ENCODE results near the gene TBC1D21.

Gene TBC1D21

DNA sequence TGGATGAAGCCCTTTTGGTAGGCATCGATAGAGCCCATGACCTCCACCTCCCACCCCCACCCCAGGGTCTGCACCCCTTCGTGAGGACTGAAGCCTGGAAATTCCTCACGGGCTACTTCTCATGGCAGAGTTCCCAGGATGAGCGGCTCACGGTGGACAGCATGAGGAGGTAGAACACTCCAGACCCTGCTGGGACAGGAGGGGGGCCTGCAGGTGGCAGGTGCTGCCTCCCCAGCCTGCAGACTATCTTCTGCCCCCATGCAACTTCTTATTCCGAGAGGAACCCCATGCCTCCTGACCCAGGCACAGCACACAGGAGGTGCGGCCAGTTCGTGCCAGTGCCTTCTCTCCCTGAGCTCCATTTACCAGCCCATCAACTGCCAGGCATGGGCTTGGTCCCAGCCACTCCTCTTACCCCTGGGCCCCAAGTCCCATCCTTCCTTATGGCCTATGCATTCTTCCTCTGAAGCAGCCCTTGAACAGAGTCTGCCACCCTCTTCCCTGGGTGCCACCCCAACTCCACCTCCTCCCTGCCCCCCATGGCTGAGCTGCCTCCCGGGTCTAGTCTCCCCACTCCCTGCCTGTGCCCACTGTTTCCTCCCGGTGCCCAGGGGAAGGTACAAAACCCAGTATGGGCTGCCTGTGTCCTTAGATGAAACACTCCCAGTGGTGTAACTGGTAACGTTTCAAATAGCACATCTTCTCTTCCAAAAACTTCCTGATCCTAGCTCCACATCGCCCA lies 8.4 kb downstream of the TBC1D21 start:
- H3K4me3 ChIP-seq (ENCODE audit: low read depth, low read length), result no peak overlapping the region
- DNase-seq, result no peak
- H3K9me3 ChIP-seq (ENCODE audit: severe bottlenecking), result no peaks in the 10 kb centered on the region
- H3K27me3 ChIP-seq (ENCODE audit: insufficient read depth, low read depth, severe bottlenecking), result no peaks in the 10 kb centered on the region
- TF ChIP-seq, protein P1, sequence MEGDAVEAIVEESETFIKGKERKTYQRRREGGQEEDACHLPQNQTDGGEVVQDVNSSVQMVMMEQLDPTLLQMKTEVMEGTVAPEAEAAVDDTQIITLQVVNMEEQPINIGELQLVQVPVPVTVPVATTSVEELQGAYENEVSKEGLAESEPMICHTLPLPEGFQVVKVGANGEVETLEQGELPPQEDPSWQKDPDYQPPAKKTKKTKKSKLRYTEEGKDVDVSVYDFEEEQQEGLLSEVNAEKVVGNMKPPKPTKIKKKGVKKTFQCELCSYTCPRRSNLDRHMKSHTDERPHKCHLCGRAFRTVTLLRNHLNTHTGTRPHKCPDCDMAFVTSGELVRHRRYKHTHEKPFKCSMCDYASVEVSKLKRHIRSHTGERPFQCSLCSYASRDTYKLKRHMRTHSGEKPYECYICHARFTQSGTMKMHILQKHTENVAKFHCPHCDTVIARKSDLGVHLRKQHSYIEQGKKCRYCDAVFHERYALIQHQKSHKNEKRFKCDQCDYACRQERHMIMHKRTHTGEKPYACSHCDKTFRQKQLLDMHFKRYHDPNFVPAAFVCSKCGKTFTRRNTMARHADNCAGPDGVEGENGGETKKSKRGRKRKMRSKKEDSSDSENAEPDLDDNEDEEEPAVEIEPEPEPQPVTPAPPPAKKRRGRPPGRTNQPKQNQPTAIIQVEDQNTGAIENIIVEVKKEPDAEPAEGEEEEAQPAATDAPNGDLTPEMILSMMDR (IDR thresholded peaks at IDR 0.05; ENCODE audit: low read depth, low read length), result no peak
- H3K27ac ChIP-seq, result no peak overlapping the region
- no peaks in the 10 kb centered on the region for H3K36me3 ChIP-seq

DNA sequence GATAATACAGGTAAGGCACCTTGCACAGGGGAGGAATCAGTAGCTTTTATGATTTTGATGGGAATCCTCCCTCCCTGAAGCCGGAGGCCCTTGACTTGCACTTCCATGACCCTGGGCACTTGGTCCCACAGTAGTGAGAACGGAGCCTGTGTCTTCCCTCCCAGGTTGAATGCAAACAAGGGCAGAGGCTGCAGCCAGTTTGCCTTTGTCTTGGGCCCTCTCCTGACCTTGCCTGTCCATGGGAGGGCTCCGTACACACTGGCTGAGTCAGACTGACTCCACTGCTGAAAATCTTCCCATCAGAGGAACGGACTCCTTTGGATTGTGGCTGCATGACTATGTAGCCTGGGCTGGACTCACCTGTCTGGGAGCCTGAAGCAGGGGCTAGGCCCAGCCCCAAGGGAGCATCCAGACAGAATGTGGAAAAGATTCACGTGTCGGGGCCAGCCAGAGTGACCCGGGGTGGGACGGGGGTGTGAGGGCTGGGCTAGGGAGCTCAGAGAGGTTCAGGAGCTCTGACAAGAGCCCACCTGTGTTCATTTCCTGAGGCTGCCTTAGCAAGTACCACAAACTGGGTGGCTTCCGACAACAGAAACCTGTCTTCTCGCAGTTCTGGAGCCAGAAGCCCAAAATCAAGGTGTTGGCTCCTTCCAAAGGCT lies 9.5 kb downstream of the TBC1D21 start:
- TF ChIP-seq, protein P1 (IDR thresholded peaks at IDR 0.05; ENCODE audit: low read depth, low read length), result no peak
- no peak overlapping the region for H3K4me3 ChIP-seq (ENCODE audit: low read depth, low read length)
- no peak overlapping the region for H3K27ac ChIP-seq
- no peaks in the 10 kb centered on the region for H3K36me3 ChIP-seq
- no peaks in the 10 kb centered on the region for H3K27me3 ChIP-seq (ENCODE audit: insufficient read depth, low read depth, severe bottlenecking)
- no peaks in the 10 kb centered on the region for H3K9me3 ChIP-seq (ENCODE audit: severe bottlenecking)
- DNase-seq, result no peak

DNA sequence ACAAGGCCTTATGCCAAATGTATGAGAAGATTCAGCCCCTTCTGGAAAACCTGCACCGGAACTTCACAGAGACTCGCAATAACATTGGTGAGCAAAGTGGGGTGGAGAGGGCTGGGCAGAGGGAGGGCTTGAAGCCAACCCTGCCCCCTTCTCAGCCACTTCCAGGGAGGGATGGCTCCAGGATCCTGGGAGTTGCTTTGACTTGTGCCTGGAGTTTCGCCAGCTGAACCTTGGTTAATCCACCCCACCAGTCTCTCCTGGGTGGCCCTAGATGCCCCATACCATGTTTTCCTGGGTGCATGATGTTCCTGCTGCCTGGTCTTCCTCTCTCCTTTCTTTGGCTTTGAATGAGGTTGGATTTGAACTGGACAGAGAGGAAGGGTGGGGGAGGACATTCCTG lies 10.8 kb downstream of the TBC1D21 start:
- TF ChIP-seq, protein P1 (IDR thresholded peaks at IDR 0.05; ENCODE audit: low read depth, low read length), result no peak
- Histone ChIP-seq H3K4me3 (ENCODE audit: low read depth, low read length) (no peak overlapping the region), H3K9me3 (ENCODE audit: severe bottlenecking) (no peaks in the 10 kb centered on the region), H3K36me3 (no peaks in the 10 kb centered on the region), H3K27ac (no peak overlapping the region), H3K27me3 (ENCODE audit: insufficient read depth, low read depth, severe bottlenecking) (no peaks in the 10 kb centered on the region)
- DNase-seq, result no peak

DNA sequence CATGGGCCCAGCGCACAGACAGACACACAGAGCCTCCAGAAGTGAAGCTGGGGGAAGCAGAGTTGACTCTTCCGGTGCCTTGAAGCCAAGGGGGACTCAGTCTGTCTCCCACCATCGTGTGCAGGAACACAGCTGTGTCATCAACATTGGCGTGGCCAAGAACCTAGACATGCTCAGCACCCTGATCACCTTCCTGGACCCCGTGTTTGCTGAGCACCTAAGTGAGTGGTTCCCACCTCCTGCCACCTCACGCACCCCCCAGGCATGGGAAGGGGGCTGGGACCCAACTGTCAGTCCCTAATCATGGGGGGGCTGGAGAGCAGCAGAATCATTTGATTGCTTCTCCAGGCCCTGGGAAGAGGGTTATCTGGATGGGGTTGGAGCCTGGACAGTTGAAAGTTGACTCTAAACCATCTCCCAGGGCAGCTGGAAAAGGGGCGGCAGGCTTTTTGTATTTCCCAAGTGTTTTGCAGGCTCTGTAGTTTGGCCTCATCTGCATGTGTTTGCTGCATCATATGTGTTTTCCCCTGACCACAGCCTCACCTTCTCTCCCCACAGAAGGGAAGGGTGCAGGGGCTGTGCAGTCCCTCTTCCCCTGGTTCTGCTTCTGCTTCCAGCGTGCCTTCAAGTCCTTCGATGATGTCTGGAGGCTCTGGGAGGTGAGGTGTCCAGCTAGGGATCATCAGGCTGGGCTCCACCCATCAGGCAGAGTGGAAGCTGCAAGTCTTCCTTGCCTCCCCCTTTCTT lies 12.8 kb downstream of the TBC1D21 start:
- DNase-seq, result no peak
- no peak overlapping the region for H3K27ac ChIP-seq
- H3K36me3 ChIP-seq, result no peaks in the 10 kb centered on the region
- H3K9me3 ChIP-seq (ENCODE audit: severe bottlenecking), result no peaks in the 10 kb centered on the region
- TF ChIP-seq, protein P1 (IDR thresholded peaks at IDR 0.05; ENCODE audit: low read depth, low read length), result no peak
- H3K27me3 ChIP-seq (ENCODE audit: insufficient read depth, low read depth, severe bottlenecking), result no peaks in the 10 kb centered on the region
- no peak overlapping the region for H3K4me3 ChIP-seq (ENCODE audit: low read depth, low read length)

DNA sequence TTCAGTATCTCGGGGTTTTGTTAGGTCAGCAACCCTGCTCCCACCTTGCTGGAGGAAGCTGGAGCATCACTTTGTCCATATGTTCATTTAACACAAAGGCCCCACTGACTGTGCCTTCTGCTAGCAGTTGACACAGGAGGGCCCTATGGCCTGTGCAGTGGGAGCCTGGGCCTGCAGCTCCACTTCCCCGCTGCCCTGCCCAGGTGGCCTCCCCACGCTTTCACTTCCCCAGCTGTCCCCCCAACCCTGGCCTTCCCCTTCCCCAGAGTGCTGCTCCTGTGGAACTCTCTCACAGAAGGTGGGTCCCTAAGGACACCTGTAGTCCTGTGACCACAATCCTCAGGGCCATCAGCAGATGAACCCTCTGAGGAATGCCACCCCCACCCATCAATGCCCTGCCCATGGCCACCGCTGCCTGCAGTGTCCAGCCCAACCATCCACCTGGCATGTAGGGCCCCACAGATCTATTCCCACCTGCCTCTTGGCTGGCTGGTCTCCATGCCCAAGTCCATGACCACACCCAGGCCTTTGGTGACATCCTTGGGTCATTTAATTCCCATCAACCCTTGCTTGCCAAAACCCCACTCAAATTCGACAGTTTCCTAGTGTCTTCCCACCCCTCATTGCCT lies 13.5 kb downstream of the TBC1D21 start:
- no peak for DNase-seq
- no peak overlapping the region for H3K27ac ChIP-seq
- H3K27me3 ChIP-seq (ENCODE audit: insufficient read depth, low read depth, severe bottlenecking), result no peaks in the 10 kb centered on the region
- no peaks in the 10 kb centered on the region for H3K36me3 ChIP-seq
- H3K4me3 ChIP-seq (ENCODE audit: low read depth, low read length), result no peak overlapping the region
- H3K9me3 ChIP-seq (ENCODE audit: severe bottlenecking), result peaks cover 3% of the 10 kb centered on the region
- TF ChIP-seq, protein P1 (IDR thresholded peaks at IDR 0.05; ENCODE audit: low read depth, low read length), result no peak
